SKM-1 treated with dmso at 0.1 percent for 144 hours (cell line): Measurements from ENCODE around the gene ATP2C1.
"Not testable (repeated sequence)": the region's sequence is repeated elsewhere in the genome, so short reads cannot be mapped to it uniquely, and the experiment has no call there.

Experiments used
- DNase-seq: peaks from one replicate; lab custom pipeline; 2025; ENCODE audit not compliant: unreplicated experiment; lab: John Stamatoyannopoulos, UW

The ATP2C1 gene

GRCh38 chr3:130935761-130936492 is 42.0 kb downstream of the ATP2C1 start:
- no peak for DNase-seq

DNA sequence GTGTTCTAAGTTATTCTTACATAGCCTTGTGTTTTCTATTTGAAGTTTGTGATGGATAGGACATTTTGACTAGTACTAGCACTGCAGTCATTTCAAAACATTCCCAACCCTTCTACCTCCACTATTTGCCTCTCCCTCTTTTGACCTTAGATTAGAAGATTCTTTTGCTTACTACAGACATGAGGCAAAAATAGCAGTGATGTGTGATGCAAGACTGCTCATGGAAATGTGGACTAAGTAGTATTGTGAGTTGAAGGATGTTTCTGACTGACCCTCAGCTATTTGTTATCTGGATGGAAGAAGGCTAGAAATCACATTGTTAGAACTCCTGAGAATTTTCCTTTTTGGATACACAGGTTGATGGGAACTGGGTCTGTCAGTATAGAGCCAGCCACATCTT is 45.9 kb downstream of the ATP2C1 start:
- DNase-seq, result no peak

DNA sequence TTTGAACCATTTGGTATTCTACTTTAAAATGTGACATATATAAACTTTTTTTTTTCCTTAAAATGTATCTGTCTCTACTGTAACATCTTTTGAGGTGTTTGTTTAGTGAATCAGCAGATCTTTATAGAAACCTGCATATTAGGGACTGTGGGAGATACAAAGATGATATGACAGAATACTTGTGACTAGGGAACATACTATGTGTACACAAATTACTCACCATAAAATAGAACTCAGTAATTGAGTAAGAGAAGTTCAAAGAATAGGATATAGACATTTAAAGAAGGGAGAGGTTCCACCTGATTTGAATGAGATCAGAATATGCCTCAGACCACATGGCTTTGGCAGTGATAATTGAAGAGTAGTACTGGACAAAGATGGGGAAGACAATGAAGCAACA is 47.9 kb downstream of the ATP2C1 start:
- no peak for DNase-seq

GRCh38 chr3:130946882-130947281 is 53.0 kb downstream of the ATP2C1 start:
- no peak for DNase-seq

GRCh38 chr3:130948001-130948773 is 54.3 kb downstream of the ATP2C1 start:
- DNase-seq, result no peak

DNA sequence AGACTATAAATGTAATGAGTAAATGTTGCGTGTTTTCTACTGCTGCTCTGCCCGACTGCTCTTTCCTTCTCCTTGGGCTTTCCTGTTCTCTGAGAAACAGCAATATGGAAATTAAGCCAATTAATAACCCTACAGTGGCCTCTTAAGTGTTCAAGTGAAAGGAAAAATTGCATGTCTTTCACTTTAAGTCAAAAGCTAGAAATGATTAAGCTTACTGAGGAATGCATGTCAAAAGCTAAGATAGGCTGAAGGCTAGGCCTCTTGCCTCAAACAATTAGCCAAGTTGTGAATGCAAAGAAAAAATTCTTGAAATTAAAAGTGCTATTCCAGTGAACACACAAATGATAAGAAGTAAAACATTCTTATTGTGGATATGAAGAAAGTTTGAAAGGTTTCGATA is 55.0 kb downstream of the ATP2C1 start:
- DNase-seq, result no peak

DNA sequence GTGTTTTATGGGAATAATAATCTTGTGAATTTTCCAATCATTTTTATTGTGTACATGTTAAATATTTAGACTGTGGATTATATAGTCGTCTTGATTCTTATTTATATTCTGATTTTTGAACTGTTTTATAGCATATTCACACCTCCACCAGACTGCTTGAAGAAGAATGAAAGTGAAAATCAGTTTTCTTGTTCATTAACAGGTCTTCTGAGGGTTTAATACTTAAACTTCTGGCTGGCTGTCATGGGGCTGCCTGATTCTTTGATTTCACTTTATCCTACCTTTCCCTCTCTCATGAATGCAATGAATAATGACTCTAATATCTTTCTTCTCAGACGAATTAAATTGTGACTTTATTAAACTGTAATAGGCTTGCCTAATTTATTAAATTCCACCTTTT is 56.2 kb downstream of the ATP2C1 start:
- no peak for DNase-seq

- no peak for DNase-seq
Observed at GRCh38 chr3:130950641-130951040, 56.8 kb downstream of the ATP2C1 start.

- DNase-seq, result no peak
Observed at GRCh38 chr3:130955481-130955880, 61.6 kb downstream of the ATP2C1 start.

GRCh38 chr3:130956281-130956680 is 62.4 kb downstream of the ATP2C1 start:
- DNase-seq, result no peak

DNA sequence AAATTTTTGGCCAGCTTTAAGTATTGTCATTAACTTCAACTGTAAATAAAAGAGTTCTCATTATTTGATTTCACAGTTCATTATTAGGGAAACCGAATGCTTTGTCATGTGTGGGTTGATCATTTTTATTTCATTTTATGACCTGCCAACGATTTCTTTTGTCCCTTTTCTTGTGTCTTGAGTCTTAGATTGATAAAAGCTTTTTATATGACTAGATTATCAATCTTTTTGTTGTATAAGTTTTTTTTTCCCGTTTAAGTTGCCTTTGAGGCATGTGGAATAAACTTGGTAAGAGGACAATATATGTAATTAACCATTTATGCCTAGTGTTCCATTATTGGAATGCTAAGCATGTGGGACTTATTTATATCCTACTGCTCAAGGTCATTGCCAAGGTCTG is 62.8 kb downstream of the ATP2C1 start:
- DNase-seq, result no peak

- DNase-seq, result no peak
Observed at GRCh38 chr3:130960139-130960795, 66.4 kb downstream of the ATP2C1 start.

DNA sequence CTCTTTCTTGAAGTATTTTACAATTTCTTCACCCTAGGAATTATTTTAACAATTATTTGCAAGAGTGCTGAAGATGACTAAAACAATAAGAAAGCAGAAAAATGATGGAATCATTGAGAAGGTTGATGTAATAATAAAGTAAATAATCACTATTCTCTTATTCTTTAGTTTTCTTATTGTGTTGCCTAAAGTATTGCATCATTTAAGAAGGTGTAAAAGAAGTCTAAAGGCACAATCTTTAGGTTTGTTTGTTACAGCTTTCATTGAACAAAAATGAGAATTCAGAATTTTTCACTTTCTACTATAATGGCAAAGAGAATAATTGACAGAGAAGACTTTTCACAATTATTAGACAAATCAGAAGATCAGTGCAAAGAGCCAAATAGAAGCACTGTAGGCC is 67.6 kb downstream of the ATP2C1 start:
- DNase-seq, result no peak

DNA sequence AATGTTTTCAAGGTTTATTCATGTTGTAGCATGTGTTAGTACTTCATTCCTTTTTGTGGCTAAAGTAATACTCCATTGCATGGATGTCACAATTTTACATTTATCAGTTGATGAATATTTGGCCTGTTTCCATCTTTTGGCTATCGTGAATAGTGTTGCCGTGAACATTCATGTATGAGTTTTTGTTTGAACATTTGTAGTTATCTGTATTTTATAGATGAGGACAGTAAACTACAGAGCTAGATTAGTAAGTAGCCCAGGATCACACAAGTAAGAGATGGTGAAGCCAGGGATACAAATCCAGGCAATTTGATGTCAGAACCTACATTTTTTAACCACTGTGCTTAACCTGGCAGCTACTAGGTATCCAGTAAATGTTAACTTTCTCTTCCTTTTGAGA is 69.6 kb downstream of the ATP2C1 start:
- DNase-seq, result no peak

- DNase-seq, result no peak
Observed at GRCh38 chr3:130963878-130964277, 70.0 kb downstream of the ATP2C1 start.

DNA sequence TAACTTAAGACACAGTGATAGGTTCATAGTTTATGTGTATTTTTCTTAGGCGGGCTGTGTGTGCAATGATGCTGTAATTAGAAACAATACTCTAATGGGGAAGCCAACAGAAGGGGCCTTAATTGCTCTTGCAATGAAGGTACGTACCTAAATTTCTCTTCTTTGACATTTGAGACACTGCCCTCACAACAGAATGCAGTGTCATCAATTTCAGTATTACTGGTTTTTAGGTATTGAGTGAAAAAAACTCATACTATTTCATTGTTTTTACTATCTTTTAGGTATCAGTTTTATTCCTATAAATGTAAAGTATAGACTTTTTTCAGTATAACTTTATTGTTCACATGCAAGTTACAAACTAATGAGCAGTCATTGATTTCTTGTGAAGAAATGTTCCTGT is 73.4 kb downstream of the ATP2C1 start:
- no peak for DNase-seq

DNA sequence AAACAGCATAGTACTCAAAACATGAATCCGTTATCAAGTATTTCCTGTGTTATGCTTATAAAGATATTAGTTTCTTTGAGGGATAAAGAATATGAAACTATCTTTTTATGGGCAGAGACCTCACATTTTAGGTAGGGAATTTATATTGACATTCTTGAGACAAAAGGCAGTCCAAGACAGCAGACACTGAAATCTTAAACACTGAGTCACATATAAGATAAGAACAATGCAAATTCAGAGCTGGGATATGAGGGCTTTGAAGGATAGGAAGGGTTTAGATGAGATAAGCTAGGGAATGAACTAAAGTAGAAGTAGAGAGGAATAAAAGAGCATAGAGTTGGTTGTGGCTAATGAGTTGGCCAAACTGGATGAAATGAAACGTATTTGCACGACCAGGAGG is 74.3 kb downstream of the ATP2C1 start:
- DNase-seq, result no peak

GRCh38 chr3:130969621-130970020 is 75.7 kb downstream of the ATP2C1 start:
- DNase-seq, result no peak

DNA sequence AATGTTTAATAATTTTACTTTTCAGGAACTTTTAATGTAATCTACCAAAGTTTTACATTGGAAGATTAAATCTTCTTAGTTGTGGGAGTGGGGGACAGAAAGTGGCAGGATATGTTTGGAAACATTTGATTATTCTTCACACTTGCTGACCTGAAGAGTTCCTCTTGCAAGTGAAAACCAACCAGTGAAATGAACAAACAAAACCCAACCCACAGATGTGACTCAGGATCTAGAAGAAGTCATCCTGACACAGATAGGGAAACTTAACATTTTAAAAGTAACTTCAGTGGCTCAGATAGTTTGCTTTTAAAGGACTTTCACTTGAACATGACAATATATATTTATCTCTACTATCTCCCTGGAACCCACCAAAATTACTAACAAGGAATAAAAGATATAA is 77.3 kb downstream of the ATP2C1 start:
- no peak for DNase-seq

DNA sequence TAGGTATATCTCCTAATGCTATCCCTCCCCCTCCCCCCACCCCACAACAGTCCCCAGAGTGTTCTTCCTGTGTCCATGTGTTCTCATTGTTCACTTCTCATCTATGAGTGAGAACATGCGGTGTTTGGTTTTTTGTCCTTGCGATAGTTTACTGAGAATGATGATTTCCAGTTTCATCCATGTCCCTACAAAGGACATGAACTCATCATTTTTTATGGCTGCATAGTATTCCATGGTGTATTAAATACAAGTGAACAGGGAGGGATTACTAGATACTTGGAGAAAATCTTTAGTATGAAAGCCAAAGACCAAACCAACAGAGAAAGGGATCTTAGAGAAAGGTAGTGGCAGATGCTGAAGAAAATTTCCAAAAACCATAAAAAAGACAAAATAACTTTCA is 78.7 kb downstream of the ATP2C1 start:
- DNase-seq, result not testable (repeated sequence)

- DNase-seq, result no peak
Observed at GRCh38 chr3:130973406-130973805, 79.5 kb downstream of the ATP2C1 start.

DNA sequence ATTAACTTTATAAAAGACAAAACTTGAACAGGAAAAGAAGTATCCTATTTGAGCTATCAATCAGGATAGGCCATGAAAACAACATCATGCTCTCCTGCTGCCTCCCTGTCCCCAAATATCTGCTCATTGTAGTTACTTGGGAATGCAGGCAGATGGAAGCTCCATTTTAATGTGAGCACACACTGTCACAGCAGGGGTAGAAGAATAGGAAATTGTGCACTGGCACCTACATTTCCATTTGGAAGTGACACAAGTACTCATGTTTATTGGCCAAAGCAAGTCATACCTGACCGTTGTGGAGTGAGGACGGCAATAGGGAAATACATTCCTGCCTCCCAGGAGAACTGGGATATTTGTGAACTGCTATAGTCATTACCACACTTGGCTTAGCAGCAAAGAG is 80.3 kb downstream of the ATP2C1 start:
- no peak for DNase-seq
